OCI-M2 (cell line): Measurements from ENCODE around the gene F8.

ENCODE experiments used
- DNase-seq: peaks from one replicate; lab custom pipeline; 2025; ENCODE audit not compliant: unreplicated experiment; lab: John Stamatoyannopoulos, UW

F8 gene

DNA sequence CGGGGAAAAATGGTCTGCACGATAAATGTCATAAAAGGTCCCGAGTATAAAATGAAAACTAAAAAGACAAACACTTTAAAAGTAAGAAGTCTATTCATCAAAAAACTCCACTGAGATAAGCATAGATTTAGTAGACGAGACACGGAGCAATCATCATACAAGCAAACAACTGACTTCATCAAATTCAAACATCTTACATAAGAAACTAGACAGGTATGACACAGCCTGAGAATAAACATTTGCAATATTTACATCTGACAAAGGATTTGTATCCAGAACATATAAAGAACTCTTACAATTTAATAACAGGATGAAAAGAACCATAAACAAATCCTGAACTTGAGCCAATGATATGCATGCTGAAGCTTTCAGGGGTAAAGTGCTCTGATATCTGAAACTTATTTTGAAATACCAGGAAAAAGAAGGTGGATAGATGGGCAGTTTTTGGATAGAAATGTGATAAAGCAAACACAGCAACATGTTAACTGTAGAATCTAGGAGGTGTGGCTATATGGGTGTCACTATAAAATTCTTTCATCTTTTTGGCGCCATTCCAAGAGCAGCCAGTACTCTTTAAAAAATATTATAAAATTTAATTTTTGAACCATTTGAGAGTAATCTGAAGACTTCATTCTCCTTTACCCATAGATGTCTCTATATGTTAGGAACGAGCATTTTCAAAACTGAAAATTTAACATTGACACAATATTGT lies 229.3 kb downstream of the F8 start:
- no peak for DNase-seq

DNA sequence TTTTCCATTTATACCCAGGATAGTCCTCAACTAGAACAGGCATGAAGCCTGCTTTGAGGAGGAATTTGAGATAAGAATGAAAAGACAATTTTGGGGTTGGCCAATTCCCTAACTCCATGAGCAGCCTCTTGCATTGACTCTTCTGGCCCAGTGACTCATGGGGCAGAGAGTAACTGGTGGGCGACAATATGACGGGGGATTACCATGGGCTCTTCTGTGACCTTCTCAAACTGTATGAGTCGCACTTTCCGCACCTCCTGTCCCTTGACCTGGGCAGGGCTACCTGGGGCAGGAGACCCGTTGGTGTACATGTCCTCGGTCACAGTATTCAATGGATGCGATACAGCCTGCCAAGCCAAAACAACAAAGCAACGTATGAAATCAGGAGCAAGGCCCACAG lies 230.6 kb downstream of the F8 start:
- no peak for DNase-seq

DNA sequence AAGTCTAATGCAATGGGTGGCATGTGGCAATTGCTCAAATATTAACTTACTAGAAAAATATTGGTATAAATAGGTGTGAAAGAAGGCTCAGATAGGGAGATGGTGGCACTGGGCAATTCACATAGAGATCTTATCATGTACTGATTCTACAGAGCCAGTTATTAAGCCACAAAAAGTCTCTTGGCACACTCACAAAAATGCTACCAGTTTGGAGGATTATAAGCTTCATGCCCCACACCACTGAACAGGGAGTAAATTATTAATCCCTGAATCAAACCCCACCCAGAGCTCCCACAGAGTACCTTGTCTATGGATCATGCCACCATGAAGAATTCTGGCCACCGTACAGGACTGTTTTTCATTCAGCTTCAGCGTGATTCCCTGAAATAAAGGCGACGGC lies 231.1 kb downstream of the F8 start:
- no peak for DNase-seq
